ENCODE results near the gene GGA3. TPM values are rescaled to one million over a fixed set of nuclear protein-coding genes. Genes with fewer than 3 reads are reported as not detected.

Gene GGA3
- total and polyA plus RNA-seq, 5 experiments from 2014 or later, result 6.2 to 107 (median 20.1) TPM

DNA sequence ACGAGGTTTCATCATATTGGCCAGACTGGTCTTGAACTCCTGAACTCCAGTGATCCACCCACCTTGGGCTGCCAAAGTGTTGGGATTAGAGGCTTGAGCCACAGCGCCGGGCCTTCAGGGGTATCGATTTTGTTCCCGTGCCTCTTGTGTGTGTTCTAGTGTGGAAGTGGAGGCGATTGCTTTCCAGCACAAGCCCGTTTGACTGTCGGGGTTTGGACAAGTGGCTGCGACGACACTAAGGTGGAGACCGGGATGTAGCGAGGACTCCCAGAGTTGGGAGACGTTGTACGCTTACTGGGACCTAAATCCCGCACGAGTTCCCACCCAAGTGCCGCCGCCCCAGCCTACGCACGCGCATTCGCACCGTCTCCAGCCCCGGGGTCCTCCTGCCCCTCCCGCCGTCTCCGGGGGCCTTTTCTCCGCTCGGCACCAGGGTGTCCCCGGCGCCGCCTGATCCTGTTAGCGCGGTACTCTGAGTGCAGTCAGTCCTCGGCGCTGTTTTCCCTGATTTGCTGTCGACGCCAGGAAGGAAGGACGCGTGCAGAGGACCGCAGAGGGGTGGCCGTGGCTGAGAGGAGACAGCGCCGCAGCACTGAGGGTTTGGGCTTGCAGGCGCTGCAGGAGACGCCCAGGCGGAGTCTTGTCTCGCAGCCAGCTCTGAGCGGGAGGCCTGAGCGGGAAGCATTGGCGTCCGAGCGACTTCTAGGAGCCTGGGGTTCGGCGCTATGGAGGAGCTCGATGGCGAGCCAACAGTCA, 56.2 kb downstream of the GGA3 start, which contains the start of gene NUP85:
NUP85 (plus strand) TSS at position 643 of the 756 bp plus-strand sequence; CDS start at position 726, 83 bp downstream.
- peak within 1 kb of the TSS; percentile 98 to 100 (median 99) for H3K27ac Mint-ChIP-seq
- DNase-seq (peak; percentile 82 to 98 (median 92)), ATAC-seq (peak; percentile 85 to 87)
- H3K36me3 Mint-ChIP-seq, result peaks cover 0 to 20% (median 4%) of the 10 kb centered on the region in 3 donors
- H3K27me3 Mint-ChIP-seq, result no peaks in the 10 kb centered on the region
- POLR2A ChIA-PET, result interaction anchor here (0.6 to 2.5 kb wide), 10 partner anchors 15 to 192 kb away, joined by 3 to 16 read pairs (median 4); partner anchors contain the start of genes ARMC7, GGA3, MRPS7 and SLC25A19
- no peaks in the 10 kb centered on the region for H3K9me3 Mint-ChIP-seq
- H3K4me1 Mint-ChIP-seq, result peaks cover 11 to 40% (median 34%) of the 10 kb centered on the region in 4 donors
- H3K4me3 Mint-ChIP-seq, result peak within 1 kb of the TSS; percentile 92 to 97 (median 96)

- H3K4me3 Mint-ChIP-seq, result no peak overlapping the region
- no peaks in the 10 kb centered on the region for H3K27me3 Mint-ChIP-seq
- no peak overlapping the region for H3K27ac Mint-ChIP-seq
- DNase-seq, result no peak
- peaks cover 1 to 13% (median 8%) of the 10 kb centered on the region in 4 donors for H3K4me1 Mint-ChIP-seq
- POLR2A ChIA-PET, result interaction anchor here (2.3 kb wide), 1 partner anchor 88 kb away, joined by 8 read pairs; no protein-coding TSS in a partner anchor
- H3K9me3 Mint-ChIP-seq, result no peaks in the 10 kb centered on the region
- ATAC-seq, result no peak
- H3K36me3 Mint-ChIP-seq, result no peaks in the 10 kb centered on the region
Observed at GRCh38 chr17:75199886-75200618, 61.4 kb downstream of the GGA3 start.

DNA sequence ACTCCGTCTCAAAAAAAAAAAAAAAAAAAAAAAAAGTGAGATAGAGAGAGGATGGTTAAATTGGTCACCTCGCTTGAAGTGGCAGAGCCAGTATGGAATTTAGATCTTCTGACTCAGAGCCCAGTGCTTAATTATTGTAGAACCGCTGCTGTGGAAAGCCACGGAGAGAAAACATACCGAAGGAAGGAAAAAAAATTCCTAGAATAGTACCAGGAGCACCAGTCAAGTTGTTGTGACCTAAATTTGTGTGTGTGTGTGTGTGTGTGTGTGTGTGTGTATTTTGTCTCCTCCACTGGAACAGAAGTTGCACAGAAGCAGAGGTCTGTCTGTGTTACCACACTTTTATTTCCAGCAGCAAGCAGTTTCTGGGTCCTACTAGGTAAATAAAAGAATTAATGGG, 66.5 kb downstream of the GGA3 start:
- DNase-seq, result no peak
- H3K4me1 Mint-ChIP-seq, result no peaks in the 10 kb centered on the region
- H3K27me3 Mint-ChIP-seq, result no peaks in the 10 kb centered on the region
- H3K27ac Mint-ChIP-seq, result no peak overlapping the region
- POLR2A ChIA-PET, result no interaction called here
- no peak overlapping the region for H3K4me3 Mint-ChIP-seq
- no peaks in the 10 kb centered on the region for H3K9me3 Mint-ChIP-seq
- ATAC-seq, result no peak
- no peaks in the 10 kb centered on the region for H3K36me3 Mint-ChIP-seq

DNA sequence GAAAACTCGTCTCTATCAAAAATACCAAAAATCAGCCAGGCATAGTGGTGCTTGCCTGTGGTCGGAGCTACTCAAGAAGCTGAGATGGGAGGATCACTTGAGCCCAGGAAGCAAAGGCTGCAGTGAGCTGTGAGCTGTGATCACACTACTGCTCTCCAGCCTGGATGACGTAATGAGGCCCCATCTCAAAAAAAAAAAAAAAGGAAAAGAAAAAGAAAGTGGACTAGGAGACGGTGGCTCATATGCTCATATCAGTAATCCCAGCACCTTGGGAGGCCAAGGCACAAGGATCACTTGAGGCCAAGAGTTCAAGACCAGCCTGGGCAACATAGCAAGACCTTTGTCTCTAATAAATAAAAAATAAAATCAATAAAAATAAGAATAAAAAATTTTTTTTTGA, 69.8 kb downstream of the GGA3 start:
- DNase-seq (no peak), ATAC-seq (no peak)
- Mint-ChIP-seq H3K36me3 (no peaks in the 10 kb centered on the region), H3K9me3 (no peaks in the 10 kb centered on the region), H3K27me3 (no peaks in the 10 kb centered on the region), H3K4me3 (no peak overlapping the region), H3K4me1 (peaks cover 0 to 7% (median 4%) of the 10 kb centered on the region in 4 donors), H3K27ac (peak overlapping the region in 1 of 10 donors; percentile 48)
- POLR2A ChIA-PET, result no interaction called here

DNA sequence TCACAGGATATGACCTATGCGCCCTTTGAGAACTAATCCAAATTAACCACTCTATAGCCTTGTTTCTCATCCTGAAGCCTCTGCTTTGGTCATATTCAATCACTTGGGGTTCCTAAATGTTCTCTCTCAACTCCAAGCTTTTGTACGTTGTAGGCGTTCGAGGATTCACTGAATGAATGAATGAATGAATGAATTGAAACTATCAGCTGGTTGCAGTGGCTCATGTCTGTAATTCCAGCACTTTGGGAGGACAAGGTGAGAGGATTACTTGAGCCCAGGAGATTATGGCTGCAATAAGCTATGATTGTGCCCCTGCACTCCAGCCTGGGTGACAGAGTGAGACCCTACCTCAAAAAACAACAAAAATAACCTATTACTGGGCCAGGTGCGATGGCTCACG, 72.8 kb downstream of the GGA3 start:
- Mint-ChIP-seq H3K9me3 (no peaks in the 10 kb centered on the region), H3K4me1 (peaks cover 8 to 19% (median 14%) of the 10 kb centered on the region in 4 donors), H3K27me3 (no peaks in the 10 kb centered on the region), H3K4me3 (no peak overlapping the region), H3K36me3 (no peaks in the 10 kb centered on the region), H3K27ac (no peak overlapping the region)
- POLR2A ChIA-PET, result interaction anchor here (0.6 to 1.2 kb wide), 3 partner anchors 56 to 86 kb away, joined by 3 to 5 read pairs (median 3); partner anchors contain the start of gene ARMC7
- DNase-seq, result no peak
- no peak for ATAC-seq

Other genes starting within 250 kb of the GGA3 start
- gene MRPL58, start 248.9 kb downstream of the GGA3 start, total RNA-seq, result 10 to 100 TPM; 23.9 to 29.4 TPM
- 10 to 100 TPM; 44.9 to 58.1 (median 53.6) TPM for gene MRPL58, start 248.9 kb downstream of the GGA3 start, polyA plus RNA-seq
- gene ATP5PD, start 214.6 kb downstream of the GGA3 start, total RNA-seq, result 100 to 1,000 TPM; 149 to 160 TPM
- 100 to 1,000 TPM; 406 to 455 (median 449) TPM for gene ATP5PD, start 214.6 kb downstream of the GGA3 start, polyA plus RNA-seq
- 10 to 100 TPM; 25.0 to 28.6 TPM for gene KCTD2, start 214.4 kb downstream of the GGA3 start, total RNA-seq
- 10 to 100 TPM in 1 of 3 donors, 1 to 10 TPM in 2; 6.8 to 10.9 (median 7.8) TPM for gene KCTD2, start 214.4 kb downstream of the GGA3 start, polyA plus RNA-seq
- 10 to 100 TPM; 14.2 to 14.8 TPM for gene SLC16A5, start 173.7 kb downstream of the GGA3 start, total RNA-seq
- 1 to 10 TPM; 1.4 to 4.1 (median 3.1) TPM for gene SLC16A5, start 173.7 kb downstream of the GGA3 start, polyA plus RNA-seq
- gene ARMC7, start 151.6 kb downstream of the GGA3 start, total RNA-seq, result 10 to 100 TPM; 15.6 to 16.7 TPM
- 1 to 10 TPM; 2.7 to 3.3 (median 2.9) TPM for gene ARMC7, start 151.6 kb downstream of the GGA3 start, polyA plus RNA-seq
- gene NT5C, start 129.9 kb downstream of the GGA3 start, total RNA-seq, result 10 to 100 TPM; 52.8 to 66.6 TPM
- gene NT5C, start 129.9 kb downstream of the GGA3 start, polyA plus RNA-seq, result 10 to 100 TPM; 46.0 to 53.6 (median 50.6) TPM
- gene JPT1, start 107.1 kb downstream of the GGA3 start, total RNA-seq, result 10 to 100 TPM; 25.6 to 27.0 TPM
- 10 to 100 TPM; 68.6 to 76.6 (median 70.7) TPM for gene JPT1, start 107.1 kb downstream of the GGA3 start, polyA plus RNA-seq
- 100 to 1,000 TPM; 250 to 255 TPM for gene SUMO2, start 78.6 kb downstream of the GGA3 start, total RNA-seq
- 100 to 1,000 TPM; 293 to 381 (median 325) TPM for gene SUMO2, start 78.6 kb downstream of the GGA3 start, polyA plus RNA-seq
- gene NUP85, start 55.9 kb downstream of the GGA3 start, total RNA-seq, result 100 to 1,000 TPM; 150 to 155 TPM
- gene NUP85, start 55.9 kb downstream of the GGA3 start, polyA plus RNA-seq, result 10 to 100 TPM; 17.3 to 39.4 (median 21.4) TPM
- 10 to 100 TPM; 40.5 to 41.1 TPM for gene MRPS7, start 273 bp upstream of the GGA3 start, total RNA-seq
- gene MRPS7, start 273 bp upstream of the GGA3 start, polyA plus RNA-seq, result 100 to 1,000 TPM; 113 to 132 (median 122) TPM
- 10 to 100 TPM; 37.3 to 39.4 TPM for gene MIF4GD, start 9.6 kb upstream of the GGA3 start, total RNA-seq
- 10 to 100 TPM; 76.2 to 96.6 (median 90.5) TPM for gene MIF4GD, start 9.6 kb upstream of the GGA3 start, polyA plus RNA-seq
- gene SLC25A19, start 27.8 kb upstream of the GGA3 start, total RNA-seq, result 10 to 100 TPM; 20.5 to 22.5 TPM
- gene SLC25A19, start 27.8 kb upstream of the GGA3 start, polyA plus RNA-seq, result 10 to 100 TPM; 11.2 to 15.4 (median 13.3) TPM
- gene GRB2, start 144.1 kb upstream of the GGA3 start, total RNA-seq, result 100 to 1,000 TPM; 143 to 145 TPM
- gene GRB2, start 144.1 kb upstream of the GGA3 start, polyA plus RNA-seq, result 100 to 1,000 TPM; 130 to 162 (median 154) TPM
- gene TMEM94, start 195.0 kb upstream of the GGA3 start, total RNA-seq, result 100 to 1,000 TPM; 102 to 108 TPM
- 10 to 100 TPM in 2 of 3 donors, 1 to 10 TPM in 1; 8.4 to 23.5 (median 11.5) TPM for gene TMEM94, start 195.0 kb upstream of the GGA3 start, polyA plus RNA-seq

Measured in naive thymus-derived CD8-positive, alpha-beta T cell (primary cell).